ENCODE data around the gene ZFP36.
A peak's percentile ranks its signal among the peaks of the same experiment; 100 is the strongest.

Gene ZFP36

GRCh38 chr19:39411832-39412099 is 5.1 kb downstream of the ZFP36 start:
- peaks cover 17% of the 10 kb centered on the region for H3K4me1 ChIP-seq
- H3K79me2 ChIP-seq = peaks cover 14% of the 10 kb centered on the region
- no peaks in the 10 kb centered on the region for H3K27me3 ChIP-seq (ENCODE audit: control insufficient read depth, insufficient read depth, low read length)
- no peaks in the 10 kb centered on the region for H3K9me3 ChIP-seq (ENCODE audit: control insufficient read depth, low read length)
- peak overlapping the region; percentile 86 for H3K4me3 ChIP-seq (ENCODE audit: low read depth, low read length)
- no peak overlapping the region for H2AFZ ChIP-seq
- peak overlapping the region; percentile 95 for H3K4me2 ChIP-seq (ENCODE audit: low read length)
- H3K27ac ChIP-seq = peak overlapping the region; percentile 100
- H3K36me3 ChIP-seq (ENCODE audit: control insufficient read depth, insufficient read depth, low read length) = no peaks in the 10 kb centered on the region
- H3K9ac ChIP-seq = no peak overlapping the region
- TF ChIP-seq, protein P1, sequence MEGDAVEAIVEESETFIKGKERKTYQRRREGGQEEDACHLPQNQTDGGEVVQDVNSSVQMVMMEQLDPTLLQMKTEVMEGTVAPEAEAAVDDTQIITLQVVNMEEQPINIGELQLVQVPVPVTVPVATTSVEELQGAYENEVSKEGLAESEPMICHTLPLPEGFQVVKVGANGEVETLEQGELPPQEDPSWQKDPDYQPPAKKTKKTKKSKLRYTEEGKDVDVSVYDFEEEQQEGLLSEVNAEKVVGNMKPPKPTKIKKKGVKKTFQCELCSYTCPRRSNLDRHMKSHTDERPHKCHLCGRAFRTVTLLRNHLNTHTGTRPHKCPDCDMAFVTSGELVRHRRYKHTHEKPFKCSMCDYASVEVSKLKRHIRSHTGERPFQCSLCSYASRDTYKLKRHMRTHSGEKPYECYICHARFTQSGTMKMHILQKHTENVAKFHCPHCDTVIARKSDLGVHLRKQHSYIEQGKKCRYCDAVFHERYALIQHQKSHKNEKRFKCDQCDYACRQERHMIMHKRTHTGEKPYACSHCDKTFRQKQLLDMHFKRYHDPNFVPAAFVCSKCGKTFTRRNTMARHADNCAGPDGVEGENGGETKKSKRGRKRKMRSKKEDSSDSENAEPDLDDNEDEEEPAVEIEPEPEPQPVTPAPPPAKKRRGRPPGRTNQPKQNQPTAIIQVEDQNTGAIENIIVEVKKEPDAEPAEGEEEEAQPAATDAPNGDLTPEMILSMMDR (IDR thresholded peaks at IDR 0.05) = peak; percentile 94

DNA sequence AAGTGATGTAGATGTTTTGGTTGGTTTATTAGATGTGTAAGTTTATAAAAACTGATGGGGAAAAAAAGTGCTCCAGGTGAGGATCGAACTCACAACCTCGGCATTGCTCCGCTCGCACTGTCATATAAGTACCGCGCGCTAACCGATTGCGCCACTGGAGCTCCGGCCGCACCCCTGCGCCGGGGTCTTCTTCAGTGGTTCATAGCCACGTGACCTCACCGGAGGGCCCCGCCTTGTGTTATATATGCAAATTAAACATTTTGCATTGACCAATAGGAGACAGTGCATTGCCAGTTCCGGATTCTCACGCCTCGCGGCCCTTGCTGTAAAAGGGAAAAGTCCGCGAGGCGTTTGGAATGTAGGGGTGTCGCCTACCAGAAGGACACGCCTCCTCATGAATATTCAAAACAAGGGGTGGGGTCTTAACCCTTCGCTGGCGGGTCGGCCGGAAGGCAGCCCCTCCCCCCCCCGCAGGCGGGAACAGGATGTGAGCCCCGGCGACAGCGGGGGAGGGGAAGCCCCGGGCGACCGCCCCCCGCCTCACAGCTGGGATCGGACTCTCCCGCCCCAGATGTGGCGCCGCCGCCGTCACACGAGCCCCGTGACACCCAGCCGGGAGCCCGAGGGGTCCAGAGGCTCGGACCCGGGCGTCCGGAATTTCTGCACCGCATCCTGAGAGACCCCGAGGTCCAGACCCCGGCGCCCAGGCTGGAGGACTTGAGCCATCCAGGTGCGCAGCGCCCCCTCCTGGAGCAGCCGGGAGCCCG is 5.6 kb downstream of the ZFP36 start, which contains the start of gene PLEKHG2:
Gene PLEKHG2, plus strand, starts transcription at position 570 of the 767 bp plus-strand sequence. CDS start 1,418 bp downstream, outside the sequence.
- peak within 1 kb of the TSS; percentile 100 for H3K27ac ChIP-seq
- H3K36me3 ChIP-seq (ENCODE audit: control insufficient read depth, insufficient read depth, low read length) = no peaks in the 10 kb centered on the region
- no peaks in the 10 kb centered on the region for H3K27me3 ChIP-seq (ENCODE audit: control insufficient read depth, insufficient read depth, low read length)
- H2AFZ ChIP-seq = peak within 1 kb of the TSS; percentile 65
- H3K9me3 ChIP-seq (ENCODE audit: control insufficient read depth, low read length) = no peaks in the 10 kb centered on the region
- peak within 1 kb of the TSS; percentile 95 for H3K4me2 ChIP-seq (ENCODE audit: low read length)
- TF ChIP-seq, protein P1 (IDR thresholded peaks at IDR 0.05) = no peak
- H3K4me1 ChIP-seq = peaks cover 17% of the 10 kb centered on the region
- H3K4me3 ChIP-seq (ENCODE audit: low read depth, low read length) = peak within 1 kb of the TSS; percentile 86
- H3K9ac ChIP-seq = no peak within 1 kb of the TSS
- H3K79me2 ChIP-seq = peaks cover 14% of the 10 kb centered on the region

GRCh38 chr19:39412867-39413271 is 6.2 kb downstream of the ZFP36 start:
- Histone ChIP-seq H3K27me3 (ENCODE audit: control insufficient read depth, insufficient read depth, low read length) (no peaks in the 10 kb centered on the region), H3K27ac (peak overlapping the region; percentile 100), H3K9ac (no peak overlapping the region), H3K79me2 (peaks cover 10% of the 10 kb centered on the region), H3K36me3 (ENCODE audit: control insufficient read depth, insufficient read depth, low read length) (no peaks in the 10 kb centered on the region), H3K4me2 (ENCODE audit: low read length) (peak overlapping the region; percentile 95), H3K4me3 (ENCODE audit: low read depth, low read length) (peak overlapping the region; percentile 86), H2AFZ (peak overlapping the region; percentile 65), H3K4me1 (peaks cover 17% of the 10 kb centered on the region), H3K9me3 (ENCODE audit: control insufficient read depth, low read length) (no peaks in the 10 kb centered on the region)
- TF ChIP-seq, protein P1 (IDR thresholded peaks at IDR 0.05) = peak; percentile 78

DNA sequence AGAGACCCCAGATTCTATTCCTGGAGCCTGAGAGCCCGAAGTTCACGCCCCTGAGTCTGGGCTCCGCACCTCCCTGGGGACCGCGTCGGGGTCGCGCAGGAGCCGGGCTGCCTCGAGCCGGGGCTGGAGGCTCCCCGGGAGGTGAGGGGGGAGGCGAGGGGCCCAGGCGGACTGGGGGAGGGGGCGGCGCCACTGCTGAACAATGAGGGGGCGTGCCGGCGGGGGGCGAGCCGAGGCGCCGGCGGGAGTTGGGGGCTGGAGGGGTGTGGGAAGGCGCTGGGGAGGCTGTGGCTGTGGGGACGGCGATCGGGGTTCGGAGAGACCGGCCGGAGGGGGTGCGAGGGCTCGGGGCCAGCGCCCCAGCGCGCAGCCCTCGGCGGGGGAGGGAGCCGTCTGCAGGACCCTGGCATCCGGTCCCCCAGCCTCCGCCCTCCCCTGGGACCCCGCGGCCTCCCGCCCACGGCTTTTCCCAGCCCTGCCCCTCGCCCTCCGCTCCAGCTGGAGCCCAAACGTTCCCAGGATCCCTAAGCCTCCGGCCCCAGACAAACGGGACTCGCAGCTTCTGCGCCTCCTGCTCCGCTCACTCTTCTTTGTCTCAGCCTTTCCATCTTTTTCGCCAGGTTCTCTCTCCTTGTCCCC is 6.7 kb downstream of the ZFP36 start:
- peaks cover 5% of the 10 kb centered on the region for H3K79me2 ChIP-seq
- peak overlapping the region; percentile 100 for H3K27ac ChIP-seq
- H3K4me1 ChIP-seq = peaks cover 17% of the 10 kb centered on the region
- TF ChIP-seq, protein P1 (IDR thresholded peaks at IDR 0.05) = no peak
- no peaks in the 10 kb centered on the region for H3K27me3 ChIP-seq (ENCODE audit: control insufficient read depth, insufficient read depth, low read length)
- H3K36me3 ChIP-seq (ENCODE audit: control insufficient read depth, insufficient read depth, low read length) = no peaks in the 10 kb centered on the region
- H3K4me2 ChIP-seq (ENCODE audit: low read length) = peak overlapping the region; percentile 95
- H2AFZ ChIP-seq = peak overlapping the region; percentile 65
- H3K9ac ChIP-seq = no peak overlapping the region
- H3K4me3 ChIP-seq (ENCODE audit: low read depth, low read length) = peak overlapping the region; percentile 86
- no peaks in the 10 kb centered on the region for H3K9me3 ChIP-seq (ENCODE audit: control insufficient read depth, low read length)

Data from parathyroid adenoma (tissue), 2 donors.